ENCODE results near the gene DCST2.
A peak's percentile ranks its signal among the peaks of the same experiment; 100 is the strongest.

DCST2 gene

DNA sequence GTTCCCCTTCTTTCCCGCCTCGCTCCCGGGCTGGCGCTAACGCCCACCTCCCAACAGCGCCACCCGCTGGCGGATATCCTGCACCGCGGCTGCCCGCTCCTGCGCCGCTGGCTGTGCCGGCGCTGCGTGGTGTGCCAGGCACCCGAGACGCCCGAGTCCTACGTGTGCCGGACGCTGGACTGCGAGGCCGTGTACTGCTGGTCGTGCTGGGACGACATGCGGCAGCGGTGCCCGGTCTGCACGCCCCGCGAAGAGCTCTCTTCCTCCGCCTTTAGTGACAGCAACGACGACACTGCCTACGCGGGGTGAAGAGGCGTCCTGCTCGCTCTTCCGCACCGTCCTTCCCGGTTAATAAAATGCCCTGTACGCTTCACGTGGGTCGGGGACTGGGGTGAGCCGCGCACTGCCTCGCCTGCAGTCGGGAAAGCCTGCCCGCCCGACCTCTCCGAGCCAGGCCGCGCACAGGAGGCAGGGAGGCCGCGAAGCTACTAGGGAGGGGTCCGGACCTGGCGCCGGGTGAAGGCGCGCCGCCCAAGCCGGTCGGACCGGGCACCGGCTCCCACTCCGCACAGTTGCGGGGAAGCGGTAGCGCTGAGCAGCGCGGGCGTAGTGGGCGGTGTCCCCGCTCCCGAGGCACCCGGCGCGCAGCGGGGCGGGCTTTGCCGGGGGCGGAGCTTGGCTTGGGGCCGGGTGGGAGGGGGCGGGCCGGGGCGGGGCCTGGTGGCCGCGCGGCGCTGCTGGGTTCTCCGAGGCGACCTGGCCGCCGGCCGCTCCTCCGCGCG, 17.2 kb upstream of the DCST2 start, which contains the start of gene ADAM15:
TSS of gene ADAM15 (plus strand) at position 757 of the 782 bp plus-strand sequence. CDS start 71 bp downstream, outside the sequence.
- peak in 52 of 56 donors; percentile 10 to 84 (median 66) for DNase-seq

DNA sequence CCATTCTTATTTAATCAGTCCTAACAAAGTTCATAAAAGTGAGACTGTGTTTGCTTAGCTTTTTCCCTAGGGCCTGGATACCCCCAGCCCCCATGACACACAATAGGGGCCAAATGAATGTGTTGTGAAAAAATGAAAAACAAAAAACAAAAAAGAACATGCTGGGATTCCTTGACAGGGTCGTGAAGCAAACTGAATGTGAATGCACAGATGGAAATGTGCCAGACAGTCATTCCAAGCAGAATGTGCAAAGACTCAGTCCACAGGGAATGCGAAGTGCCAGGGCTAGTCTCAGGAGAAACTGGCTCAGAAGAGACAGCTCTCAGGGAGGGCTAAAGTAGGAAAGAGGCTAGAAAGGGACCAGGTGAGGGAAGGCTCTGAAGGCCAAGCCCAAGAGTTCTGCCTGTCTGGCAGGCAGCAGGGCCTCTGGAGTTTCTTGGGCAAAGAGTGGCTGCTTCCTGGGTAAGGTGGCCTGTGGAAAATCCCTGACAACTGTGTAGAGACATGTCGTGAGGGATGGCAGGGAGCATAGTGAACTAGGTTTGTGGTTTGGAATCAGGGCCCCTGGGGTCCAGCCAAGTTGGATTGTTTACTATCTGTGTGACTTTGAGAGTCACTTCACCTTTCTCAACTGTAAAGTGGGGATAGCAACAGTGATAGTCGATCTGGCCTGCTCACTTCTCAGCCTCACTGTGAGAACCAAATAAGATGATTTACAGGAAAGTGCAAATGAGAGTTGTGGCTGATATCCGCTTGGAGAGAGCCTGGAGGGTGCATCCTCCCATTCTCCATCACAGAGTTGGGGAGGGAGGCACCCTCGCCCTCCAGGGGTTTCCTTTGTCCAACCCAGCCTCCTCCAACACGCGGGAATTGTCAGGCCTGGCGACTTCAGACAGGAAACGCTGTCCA, 16.3 kb upstream of the DCST2 start:
- DNase-seq: peak in 3 of 56 donors; percentile 15 to 35 (median 20)

DNA sequence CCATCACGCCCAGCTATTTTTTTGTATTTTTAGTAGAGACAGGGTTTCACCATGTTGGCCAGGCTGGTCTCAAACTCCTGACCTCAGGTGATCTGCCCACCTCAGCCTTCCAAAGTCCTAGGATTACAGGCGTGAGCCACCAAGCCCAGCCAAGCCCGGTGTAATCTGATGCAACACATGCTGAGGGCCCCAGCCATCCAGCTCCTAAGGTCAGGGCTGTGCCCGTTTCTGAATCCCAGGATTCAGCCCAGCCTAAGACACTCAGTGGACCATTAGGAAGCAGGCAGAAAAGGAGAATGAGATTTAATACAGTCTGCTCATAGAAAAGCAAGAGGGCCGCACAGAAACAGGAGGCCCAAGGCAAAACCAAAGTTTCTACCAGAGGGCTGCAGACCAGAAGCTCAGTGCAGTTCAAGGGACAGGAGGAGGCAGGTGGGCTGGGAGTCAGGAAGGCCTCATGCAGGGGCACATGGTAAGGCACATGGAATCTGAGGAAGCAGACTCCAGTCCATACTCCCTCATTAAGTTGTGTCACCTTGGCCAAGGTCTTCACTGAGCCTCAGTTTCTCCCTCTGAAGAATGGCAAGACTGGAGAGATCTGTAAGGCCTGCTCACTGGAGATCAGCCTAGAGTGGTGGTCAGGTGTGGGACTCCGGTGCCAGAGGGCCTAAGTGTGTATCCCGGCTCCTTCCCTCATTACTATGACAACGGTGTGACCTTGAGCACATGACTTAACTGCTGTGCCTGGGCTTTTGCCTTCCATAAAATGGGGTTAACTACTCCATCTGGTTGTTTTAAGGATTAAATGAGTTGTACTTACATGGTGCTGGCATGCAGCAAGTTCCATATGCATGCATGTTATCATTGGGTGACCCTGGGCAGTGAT, 15.1 kb upstream of the DCST2 start:
- no peak for DNase-seq

DNA sequence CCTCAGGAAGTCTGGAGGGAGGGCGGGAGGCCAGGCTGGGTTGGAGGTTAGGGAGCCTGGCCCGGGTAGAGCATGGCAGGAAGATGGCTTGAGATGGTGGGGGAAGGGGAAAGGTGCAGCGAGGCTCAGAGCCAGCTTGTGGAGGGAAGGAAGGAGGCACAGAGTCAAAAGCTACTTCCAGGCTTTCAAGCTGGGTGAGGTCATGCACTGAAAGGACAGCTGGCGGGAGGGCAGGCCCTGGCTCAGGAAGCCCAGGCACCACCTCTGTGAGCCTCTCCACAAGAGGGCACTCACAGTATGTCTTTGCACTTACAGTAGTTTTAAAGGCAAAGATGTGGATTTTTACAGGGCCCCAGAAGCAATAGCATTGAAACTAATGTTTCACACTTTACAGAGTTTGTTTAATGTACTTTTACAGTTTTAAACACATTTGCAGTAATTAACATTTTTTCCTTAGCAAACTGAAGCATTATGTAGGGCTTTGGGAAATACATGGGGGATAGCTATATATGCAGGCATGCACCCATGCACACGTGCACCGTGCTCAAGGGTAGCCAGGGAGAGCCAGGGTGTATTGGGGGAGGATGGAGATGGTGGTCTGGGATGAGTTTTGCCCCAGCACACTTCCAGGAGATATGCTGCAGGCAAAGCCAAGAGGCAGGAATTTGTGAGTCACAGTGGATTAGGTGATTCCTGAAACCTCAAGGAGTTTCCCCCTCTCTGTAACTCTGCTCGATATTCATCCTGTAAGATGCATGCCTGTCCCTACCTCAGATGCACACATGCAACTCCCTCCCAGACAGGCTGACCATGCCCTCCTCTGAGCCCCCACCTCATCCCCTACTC, 11.5 kb upstream of the DCST2 start:
- DNase-seq: peak in 49 of 56 donors; percentile 4 to 89 (median 46)

DNA sequence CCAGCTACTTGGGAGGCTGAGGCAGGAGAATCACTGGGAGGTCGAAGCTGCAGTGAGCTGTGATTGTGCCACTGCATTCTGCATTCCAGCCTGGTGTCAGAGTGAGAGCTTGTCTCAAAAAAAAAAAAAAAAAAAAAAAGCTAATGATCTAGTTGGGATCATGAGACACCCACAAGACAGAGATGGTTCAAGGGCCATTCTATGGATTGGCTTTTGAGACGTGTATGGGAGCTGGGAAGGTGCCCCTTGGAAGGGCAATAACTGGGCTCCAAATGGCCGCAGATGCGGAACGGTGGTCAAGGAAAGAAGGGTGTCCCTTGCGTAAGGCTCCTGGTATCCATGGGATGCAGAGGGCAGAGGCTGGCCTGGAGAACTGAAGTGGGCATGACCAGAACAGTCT, 10.8 kb upstream of the DCST2 start:
- DNase-seq: no peak

DNA sequence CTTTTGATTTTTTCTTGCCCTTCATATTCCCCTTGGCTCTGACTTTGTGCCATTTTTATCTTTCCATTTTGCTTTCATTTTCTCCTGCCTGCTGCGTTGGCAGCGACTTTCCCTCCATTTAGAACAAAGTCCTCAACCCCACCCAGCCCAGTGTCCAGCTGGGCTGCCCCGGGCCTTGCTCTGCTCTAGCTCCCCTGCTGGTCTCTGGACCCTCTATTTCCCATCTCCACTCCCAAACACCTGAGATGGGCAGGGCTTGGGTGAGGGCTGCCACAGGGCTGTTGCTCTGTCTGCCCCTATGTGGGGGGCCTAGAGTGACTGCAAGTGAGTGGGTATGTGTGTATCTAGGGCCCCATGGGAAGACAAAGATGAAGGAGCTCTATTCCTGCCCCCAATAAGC, 10.2 kb upstream of the DCST2 start:
- DNase-seq: no peak

DNA sequence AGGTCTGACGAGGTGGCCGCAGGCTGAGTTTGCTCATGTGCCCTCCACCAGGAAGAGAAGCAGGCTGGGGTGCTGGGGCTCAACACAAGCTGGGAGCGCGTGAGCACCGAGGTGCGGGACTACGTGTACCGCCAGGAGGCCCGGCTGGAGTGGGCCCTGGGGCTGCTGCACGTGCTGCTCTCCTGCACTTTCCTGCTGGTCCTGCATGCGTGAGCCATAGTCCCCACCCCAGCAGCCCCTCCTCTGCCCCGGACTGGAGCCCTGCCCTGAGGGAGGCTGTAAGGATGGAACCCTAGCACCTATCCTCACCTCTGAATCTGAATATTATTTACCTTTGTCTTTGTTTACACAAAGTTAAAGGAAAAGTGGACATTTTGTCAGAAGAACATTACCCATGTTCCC, 9.7 kb upstream of the DCST2 start:
- DNase-seq: no peak

DNA sequence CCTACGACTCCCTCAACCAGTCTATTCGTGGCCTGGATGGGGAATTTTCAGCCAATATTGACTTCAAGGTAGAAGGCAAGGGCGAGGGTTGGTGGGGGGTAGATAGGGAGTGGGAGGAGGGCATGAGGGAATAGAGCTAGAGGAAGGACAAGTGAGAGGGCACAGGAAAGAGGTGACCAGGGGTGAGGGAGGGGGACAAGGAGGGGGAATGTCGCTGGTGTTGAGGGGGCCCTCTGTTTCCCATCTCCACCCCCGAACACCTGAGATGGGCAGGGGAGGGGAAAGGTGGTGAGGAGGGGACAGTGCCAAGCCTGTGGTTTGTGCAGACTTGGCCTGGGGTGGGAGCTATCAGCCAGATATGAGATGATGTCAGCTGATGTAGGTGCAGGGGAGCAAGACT, 9.2 kb upstream of the DCST2 start:
- DNase-seq: no peak

DNA sequence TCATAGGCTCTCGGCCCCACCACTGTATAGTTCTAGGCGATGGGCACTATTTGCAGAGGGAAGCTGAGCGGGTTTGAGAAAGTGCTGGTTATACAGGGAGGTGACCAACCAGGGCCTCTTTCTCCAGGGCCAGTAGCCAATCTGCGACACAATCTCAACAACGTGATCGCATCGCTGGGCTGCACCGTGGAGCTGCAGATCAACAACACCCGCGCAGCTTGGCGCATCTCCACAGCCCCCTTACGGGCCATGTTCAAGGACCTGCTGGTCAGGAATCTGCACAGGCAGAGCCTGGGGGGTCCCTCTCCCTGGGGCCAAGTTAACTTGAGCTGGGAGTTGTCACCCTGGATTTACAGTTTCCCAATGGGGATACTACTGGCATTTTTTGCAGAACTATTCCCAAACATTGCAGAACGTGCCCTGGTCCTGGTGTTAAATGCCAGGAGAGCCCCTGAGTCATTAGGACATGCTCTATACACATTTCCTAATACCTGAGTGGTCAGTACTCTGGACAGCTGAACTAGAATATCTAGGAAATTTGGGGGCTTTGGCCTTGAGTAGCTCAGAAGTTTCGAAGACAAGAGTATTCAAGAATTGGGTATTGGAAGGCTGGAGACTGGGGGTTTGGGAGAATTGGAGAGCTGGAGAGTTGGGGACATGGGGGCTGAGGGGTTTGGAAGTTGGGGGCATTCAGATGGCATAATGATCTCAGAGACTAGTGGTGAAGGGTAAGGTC, 6.9 kb upstream of the DCST2 start:
- DNase-seq: no peak

DNA sequence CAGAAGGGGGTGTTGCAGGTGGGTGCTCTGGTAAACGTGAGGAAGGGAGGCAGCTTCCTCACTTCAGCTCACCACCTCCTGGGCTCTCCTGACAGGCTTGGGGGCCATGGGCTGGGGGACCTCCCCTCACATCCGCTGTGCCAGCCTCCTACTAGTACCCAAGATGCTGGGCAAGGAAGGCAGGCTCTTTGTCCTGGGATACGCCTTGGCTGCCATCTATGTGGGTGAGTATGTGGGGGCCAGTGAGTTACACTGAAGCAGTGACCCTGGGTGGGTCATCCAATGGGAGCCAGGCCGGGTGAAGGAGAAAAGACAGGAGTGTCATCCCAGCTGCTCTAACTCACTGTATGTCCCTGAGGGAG, 5.7 kb upstream of the DCST2 start:
- DNase-seq: no peak

DNA sequence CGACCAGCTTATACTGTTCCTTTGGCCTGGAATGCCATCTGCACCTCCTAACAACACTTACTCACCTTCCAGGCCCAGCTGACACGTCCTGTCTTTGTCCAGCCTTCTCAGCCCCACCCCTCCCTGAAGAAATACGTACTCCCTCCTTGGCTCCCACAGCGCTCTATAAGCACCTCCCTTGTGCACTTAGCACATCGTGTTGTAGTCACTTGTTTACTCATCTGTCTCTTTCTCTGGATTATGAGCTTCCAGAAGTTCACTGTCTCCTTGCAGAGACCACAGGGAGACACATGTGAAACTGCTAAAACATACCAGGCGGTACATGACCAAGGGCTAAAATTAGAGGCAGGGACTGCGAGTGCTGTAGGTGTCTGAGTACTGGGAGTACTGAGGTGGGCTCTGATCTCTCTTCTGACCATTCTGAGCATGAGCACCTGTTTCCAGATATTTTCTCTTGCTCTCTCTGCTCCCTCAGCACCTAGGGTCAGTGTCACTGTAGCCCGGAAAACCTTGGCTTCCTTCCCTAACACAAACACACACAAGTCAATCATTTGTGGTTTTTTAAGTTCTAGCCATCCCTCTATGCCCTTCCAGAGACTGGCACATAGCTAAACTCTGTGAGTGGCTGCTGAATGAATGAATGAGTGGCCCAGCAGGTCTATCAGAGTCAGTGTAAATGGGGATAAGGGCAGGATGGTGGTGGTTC, 5.2 kb upstream of the DCST2 start:
- DNase-seq: no peak

DNA sequence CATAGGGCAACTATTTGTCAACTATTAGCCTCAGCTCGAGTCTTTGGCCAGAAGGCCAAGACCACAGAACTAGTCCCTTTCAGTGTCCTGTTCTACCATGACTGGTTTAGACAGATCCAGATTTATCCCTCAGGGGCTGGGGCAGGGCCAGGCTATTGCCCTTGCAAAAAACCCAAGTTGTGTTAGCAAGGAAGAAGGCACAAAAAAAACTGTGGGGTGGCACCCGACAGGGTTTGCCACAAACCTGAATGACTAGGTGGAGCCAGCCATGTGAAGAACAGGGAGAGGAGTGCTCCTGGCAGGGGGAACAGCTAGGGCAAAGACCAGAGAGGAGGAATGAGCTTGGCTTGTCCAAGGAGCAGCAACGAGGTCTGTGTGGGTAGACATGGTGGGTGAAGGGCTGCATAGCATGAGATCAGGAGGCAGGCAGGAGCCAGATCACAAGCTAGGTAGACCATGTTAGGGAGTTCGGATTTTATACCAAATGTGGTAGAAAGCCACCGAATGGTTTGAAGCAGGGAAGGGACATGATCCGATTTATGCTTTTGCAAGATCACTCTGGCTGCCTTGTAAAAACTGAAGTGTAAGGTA, 4.4 kb upstream of the DCST2 start:
- DNase-seq: no peak

DNA sequence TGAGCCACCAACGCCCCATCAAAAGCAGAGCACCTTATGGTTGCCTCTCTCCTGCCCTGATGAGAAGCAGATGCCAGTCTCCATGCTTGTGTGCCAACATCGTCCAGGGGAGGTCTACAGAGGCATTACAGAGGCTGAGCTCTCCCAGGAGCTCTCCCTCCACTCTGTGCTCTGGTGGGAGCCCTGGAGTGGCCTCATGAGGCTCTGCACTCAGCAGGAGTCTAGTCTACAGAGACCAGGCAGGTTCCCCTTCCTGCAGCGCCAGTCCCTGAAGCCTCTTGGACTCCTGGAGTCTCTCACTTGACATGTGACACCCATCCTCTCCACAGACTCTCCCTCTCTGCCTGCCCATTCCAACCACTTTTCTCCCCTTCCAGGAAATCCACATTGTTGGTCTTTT, 3.5 kb upstream of the DCST2 start:
- DNase-seq: no peak

DNA sequence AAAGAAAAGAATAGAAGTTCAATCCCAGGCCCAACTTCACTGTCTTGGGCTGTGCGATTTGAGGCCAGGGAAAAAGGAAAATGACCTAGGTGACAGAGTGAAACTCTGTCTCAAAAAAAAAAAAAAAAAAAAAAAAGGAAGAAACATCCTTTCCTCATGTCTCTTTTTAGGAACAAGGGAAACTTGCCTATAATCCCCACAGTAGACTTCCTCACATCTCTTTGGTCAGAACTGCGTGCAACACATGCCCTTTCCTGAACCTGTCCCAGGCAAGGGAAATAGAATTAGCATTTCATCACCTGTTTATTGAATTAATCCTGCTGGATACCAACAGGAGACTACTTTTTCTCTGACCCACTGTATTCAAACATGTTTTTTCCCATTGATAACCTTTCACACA, 2.4 kb upstream of the DCST2 start:
- DNase-seq: no peak

DNA sequence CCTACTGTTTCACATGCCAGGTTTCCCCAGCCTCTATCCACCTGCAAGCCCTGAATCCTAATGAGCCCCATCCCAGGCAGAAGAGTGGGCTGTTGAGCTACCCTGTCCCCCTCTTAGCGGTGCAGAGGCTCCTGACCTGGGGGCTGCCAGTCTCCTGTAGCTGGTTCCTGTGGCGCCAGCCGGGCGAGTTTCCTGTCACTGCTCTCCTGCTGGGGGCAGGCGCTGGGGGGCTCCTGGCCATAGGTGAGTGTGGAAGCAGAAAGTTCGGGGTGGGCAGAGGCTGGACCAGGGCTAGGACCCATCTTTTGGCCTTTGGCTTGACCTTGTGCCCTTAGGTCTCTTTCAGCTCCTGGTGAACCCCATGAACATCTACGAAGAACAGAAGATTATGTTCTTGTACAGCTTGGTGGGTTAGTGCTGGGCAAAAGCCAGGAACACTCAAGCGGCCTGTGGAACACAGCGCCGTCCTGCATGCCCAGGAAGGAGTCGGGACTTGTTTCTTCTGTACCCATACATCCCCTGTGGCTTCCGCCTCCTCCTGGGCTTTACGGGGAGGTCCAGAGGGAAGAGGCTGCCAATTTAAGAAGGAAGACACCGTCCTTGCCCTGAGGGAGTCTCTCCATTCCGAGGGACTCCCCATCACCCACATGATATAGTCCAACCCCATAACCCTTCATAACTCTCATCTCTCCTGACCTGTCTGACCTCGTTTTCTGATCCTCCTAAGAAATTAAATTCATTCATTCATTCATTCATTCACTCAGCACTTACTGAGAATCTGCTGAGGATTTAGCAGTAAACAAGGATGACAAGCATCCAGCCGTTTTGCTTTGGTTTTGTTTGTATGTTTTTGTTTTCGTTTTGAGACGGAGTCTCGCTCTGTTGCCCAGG, 982 bp upstream of the DCST2 start:
- DNase-seq: no peak

DNA sequence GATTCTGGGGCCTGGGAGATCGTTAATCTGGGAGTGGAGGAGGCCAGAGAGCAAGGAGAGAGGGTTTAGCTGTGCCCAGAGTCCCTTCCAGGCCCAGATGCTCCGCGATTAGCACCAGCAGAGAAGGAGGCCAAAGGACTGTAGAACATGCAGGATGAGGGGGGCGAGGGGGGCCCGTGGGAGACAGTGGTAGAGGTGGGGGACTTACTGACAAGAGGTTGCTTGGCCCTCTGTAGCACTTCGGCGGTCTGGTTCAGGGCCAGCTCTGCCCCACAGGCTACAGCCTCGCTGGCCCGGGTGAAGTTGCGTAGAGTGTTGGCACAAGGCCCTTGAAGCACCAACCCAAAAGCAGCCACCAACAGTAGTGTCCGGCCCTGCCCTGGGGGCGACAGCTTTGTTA, 695 bp downstream of the DCST2 start:
- DNase-seq: no peak

DNA sequence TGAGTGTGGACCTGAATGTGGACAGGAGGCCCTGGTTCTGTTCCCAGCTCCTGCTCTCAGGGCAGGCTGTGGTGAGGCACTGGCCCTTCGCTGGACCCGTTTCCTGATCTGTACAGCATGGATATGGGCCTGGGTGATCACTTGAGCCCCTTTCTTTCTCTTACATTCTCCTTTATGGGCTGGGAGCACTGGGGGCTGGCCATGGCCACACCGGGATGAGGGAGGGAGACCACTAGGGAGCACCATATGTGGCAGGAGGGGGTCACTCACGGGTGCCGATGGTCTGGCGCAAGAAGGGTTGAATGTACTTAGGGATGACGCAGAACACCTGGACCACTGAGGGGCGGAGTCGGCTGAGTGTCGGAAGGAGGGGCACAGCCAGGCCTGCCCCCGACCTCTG, 2.7 kb downstream of the DCST2 start:
- no peak for DNase-seq

All from amygdala (tissue), 56 donors.